Measurements from ENCODE around the gene DEPP1.
"Not testable (repeated sequence)": the region's sequence is repeated elsewhere in the genome, so short reads cannot be mapped to it uniquely, and the experiment has no call there.

DEPP1 gene, protein sequence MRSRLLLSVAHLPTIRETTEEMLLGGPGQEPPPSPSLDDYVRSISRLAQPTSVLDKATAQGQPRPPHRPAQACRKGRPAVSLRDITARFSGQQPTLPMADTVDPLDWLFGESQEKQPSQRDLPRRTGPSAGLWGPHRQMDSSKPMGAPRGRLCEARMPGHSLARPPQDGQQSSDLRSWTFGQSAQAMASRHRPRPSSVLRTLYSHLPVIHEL

DNA sequence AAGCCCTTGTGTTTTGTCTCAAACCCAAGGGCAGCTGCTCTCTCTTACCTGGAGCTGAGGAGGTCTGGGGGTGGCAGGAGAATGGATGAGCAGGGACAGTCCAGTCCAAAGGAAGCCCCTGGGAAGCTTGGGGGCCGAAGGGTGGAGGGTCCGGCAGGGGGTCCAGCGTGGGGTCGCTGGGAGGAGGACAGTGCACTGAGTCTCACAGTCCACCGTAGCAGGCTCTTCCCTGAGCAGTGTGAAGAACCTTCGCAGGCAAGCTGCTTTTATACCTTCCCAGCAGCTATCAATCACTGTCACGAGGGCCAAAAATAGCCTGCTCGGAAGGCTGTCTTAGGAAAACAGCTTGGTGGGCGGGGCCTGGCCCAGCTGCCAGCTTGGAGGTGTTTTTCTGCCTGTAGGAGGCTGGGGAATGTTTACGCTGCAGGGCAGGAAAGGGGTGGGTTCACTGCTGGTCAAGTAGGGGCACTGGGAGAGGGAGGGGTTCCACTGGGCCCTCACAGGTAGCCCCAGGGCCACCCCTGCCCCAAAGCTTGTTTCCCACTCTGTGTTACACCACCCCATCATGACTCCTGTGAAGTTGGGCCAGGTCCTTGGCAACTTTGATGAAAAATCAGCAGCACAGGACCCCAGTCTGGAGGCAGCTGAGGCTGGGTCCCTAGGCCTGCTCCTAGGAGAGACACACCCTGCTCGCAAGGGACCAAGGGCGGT is at the start of gene DEPP1:
Gene DEPP1 (minus strand): TSS at position 240 of the 711 bp plus-strand sequence. CDS start 779 bp downstream, outside the sequence.
- Histone ChIP-seq H3K9me3 (ENCODE audit: control insufficient read depth in 2 of 2, low read length in 2 of 2) (no peaks in the 10 kb centered on the region), H3K27me3 (ENCODE audit: control insufficient read depth in 2 of 2, insufficient read depth in 2 of 2, low read length in 2 of 2) (no peaks in the 10 kb centered on the region), H3K4me3 (ENCODE audit: low read length in 2 of 2) (peak within 1 kb of the TSS; percentile 67 to 68), H3K27ac (ENCODE audit: low read depth in 2 of 2, low read length in 2 of 2) (peak within 1 kb of the TSS; percentile 77 to 85), H3K4me1 (ENCODE audit: control insufficient read depth in 2 of 2, insufficient read depth in 2 of 2, low read length in 2 of 2) (peaks cover 30 to 60% of the 10 kb centered on the region in 2 donors), H3K9ac (ENCODE audit: low read depth in 1 of 2, low read length in 2 of 2) (peak within 1 kb of the TSS; percentile 64 to 78), H3K36me3 (ENCODE audit: control insufficient read depth in 2 of 2, insufficient read depth in 2 of 2, low read length in 2 of 2) (peaks cover 3% of the 10 kb centered on the region in 2 donors)

DNA sequence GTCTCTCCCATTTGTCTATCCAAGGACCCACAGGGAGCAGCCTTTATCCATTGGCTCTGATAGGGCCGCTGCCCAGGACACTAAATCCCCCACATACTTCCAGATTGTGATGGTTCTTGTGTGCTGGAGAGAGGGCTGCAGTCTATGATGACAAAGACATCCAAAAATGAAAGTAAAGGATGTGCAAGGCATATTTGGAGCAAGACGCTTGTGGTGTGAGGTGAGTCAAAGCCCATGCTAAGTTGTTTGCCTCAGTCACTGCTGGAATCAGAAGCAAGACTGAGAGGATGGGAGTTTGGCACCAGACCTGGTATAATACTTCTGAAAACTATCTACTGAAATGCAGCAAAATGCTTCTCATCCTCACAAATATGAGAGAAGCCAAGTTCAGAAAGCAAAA is 44.8 kb upstream of the DEPP1 start:
- Histone ChIP-seq H3K36me3 (ENCODE audit: control insufficient read depth in 2 of 2, insufficient read depth in 2 of 2, low read length in 2 of 2) (no peaks in the 10 kb centered on the region), H3K9me3 (ENCODE audit: control insufficient read depth in 2 of 2, low read length in 2 of 2) (no peaks in the 10 kb centered on the region), H3K4me3 (ENCODE audit: low read length in 2 of 2) (no peak overlapping the region), H3K9ac (ENCODE audit: low read depth in 1 of 2, low read length in 2 of 2) (no peak overlapping the region), H3K27ac (ENCODE audit: low read depth in 2 of 2, low read length in 2 of 2) (no peak overlapping the region), H3K27me3 (ENCODE audit: control insufficient read depth in 2 of 2, insufficient read depth in 2 of 2, low read length in 2 of 2) (no peaks in the 10 kb centered on the region), H3K4me1 (ENCODE audit: control insufficient read depth in 2 of 2, insufficient read depth in 2 of 2, low read length in 2 of 2) (no peaks in the 10 kb centered on the region)

DNA sequence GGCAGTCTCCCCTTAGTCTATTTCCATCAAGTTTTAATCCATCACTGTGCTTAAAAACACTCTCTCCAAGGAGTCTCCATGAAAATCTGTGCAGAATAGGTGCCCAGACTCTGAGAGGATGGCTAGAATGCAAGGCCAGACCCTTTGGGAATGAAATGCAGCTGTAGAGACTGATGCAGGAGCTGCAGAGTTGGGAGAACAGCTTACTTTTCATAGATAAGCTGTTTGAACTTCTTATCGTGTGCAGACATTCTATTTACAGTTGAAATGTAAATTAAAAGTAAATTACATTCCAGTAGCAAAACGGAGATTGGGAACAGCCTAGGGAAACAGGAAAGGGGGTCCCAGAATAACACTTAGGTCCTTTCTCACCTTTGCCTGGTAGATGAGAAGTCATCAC is 37.0 kb upstream of the DEPP1 start:
- Histone ChIP-seq H3K9ac (ENCODE audit: low read depth in 1 of 2, low read length in 2 of 2) (no peak overlapping the region), H3K27ac (ENCODE audit: low read depth in 2 of 2, low read length in 2 of 2) (no peak overlapping the region), H3K9me3 (ENCODE audit: control insufficient read depth in 2 of 2, low read length in 2 of 2) (no peaks in the 10 kb centered on the region), H3K4me1 (ENCODE audit: control insufficient read depth in 2 of 2, insufficient read depth in 2 of 2, low read length in 2 of 2) (no peaks in the 10 kb centered on the region), H3K36me3 (ENCODE audit: control insufficient read depth in 2 of 2, insufficient read depth in 2 of 2, low read length in 2 of 2) (no peaks in the 10 kb centered on the region), H3K27me3 (ENCODE audit: control insufficient read depth in 2 of 2, insufficient read depth in 2 of 2, low read length in 2 of 2) (no peaks in the 10 kb centered on the region), H3K4me3 (ENCODE audit: low read length in 2 of 2) (no peak overlapping the region)

DNA sequence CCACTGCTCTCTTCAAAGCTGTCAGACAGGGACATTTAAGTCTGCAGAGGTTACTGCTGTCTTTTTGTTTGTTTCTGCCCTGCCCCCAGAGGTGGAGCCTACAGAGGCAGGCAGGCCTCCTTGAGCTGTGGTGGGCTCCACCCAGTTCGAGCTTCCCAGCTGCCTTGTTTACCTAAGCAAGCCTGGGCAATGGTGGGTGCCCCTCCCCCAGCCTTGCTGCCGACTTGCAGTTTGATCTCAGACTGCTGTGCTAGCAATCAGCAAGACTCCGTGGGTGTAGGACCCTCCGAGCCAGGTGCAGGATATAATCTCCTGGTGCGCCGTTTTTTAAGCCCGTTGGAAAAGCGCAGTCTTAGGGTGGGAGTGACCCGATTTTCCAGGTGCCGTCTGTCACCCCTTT is 35.9 kb upstream of the DEPP1 start:
- not testable (repeated sequence) for H3K4me3 ChIP-seq (ENCODE audit: low read length in 2 of 2); H3K27me3 ChIP-seq (ENCODE audit: control insufficient read depth in 2 of 2, insufficient read depth in 2 of 2, low read length in 2 of 2)

DNA sequence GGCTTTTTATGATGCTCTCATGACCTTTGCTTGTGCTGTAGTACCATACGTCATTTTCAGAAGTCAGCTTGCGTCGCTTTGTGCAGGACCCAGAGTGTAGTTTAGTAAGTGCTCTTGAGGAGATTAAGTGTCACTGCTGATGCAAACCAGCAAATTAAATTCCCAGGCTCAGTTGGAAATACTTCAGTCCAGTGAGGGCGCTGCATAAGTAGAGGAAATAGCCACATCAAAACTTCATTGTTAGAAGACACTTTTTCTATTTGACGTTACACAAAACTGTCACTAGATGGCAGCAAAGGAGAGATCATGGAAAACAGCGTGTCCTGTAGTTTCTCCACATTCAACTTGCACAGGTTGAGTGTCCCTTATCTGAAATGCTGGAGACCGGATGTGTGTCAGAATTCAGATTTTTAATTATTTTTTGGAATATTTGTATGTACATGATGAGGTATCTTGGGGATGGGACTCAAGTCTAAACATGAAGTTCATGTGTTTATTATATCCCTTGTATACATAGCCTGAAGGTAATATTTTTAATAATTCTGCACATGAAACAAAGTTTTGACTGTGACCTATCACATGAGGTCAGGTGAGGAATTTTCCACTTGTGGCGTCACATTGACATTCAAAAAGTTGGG is 30.0 kb upstream of the DEPP1 start:
- Histone ChIP-seq H3K27me3 (ENCODE audit: control insufficient read depth in 2 of 2, insufficient read depth in 2 of 2, low read length in 2 of 2) (no peaks in the 10 kb centered on the region), H3K27ac (ENCODE audit: low read depth in 2 of 2, low read length in 2 of 2) (no peak overlapping the region), H3K9ac (ENCODE audit: low read depth in 1 of 2, low read length in 2 of 2) (no peak overlapping the region), H3K4me3 (ENCODE audit: low read length in 2 of 2) (no peak overlapping the region), H3K36me3 (ENCODE audit: control insufficient read depth in 2 of 2, insufficient read depth in 2 of 2, low read length in 2 of 2) (peaks cover 5 to 6% of the 10 kb centered on the region in 2 donors), H3K9me3 (ENCODE audit: control insufficient read depth in 2 of 2, low read length in 2 of 2) (no peaks in the 10 kb centered on the region), H3K4me1 (ENCODE audit: control insufficient read depth in 2 of 2, insufficient read depth in 2 of 2, low read length in 2 of 2) (peaks cover 0 to 4% of the 10 kb centered on the region in 2 donors)

More for the DNA sequence above, 35.9 kb upstream of the DEPP1 start:
- not testable (repeated sequence) for H3K9me3 ChIP-seq (ENCODE audit: control insufficient read depth in 2 of 2, low read length in 2 of 2); H3K36me3 ChIP-seq (ENCODE audit: control insufficient read depth in 2 of 2, insufficient read depth in 2 of 2, low read length in 2 of 2); H3K4me1 ChIP-seq (ENCODE audit: control insufficient read depth in 2 of 2, insufficient read depth in 2 of 2, low read length in 2 of 2); H3K27ac ChIP-seq (ENCODE audit: low read depth in 2 of 2, low read length in 2 of 2); H3K9ac ChIP-seq (ENCODE audit: low read depth in 1 of 2, low read length in 2 of 2)

DNA sequence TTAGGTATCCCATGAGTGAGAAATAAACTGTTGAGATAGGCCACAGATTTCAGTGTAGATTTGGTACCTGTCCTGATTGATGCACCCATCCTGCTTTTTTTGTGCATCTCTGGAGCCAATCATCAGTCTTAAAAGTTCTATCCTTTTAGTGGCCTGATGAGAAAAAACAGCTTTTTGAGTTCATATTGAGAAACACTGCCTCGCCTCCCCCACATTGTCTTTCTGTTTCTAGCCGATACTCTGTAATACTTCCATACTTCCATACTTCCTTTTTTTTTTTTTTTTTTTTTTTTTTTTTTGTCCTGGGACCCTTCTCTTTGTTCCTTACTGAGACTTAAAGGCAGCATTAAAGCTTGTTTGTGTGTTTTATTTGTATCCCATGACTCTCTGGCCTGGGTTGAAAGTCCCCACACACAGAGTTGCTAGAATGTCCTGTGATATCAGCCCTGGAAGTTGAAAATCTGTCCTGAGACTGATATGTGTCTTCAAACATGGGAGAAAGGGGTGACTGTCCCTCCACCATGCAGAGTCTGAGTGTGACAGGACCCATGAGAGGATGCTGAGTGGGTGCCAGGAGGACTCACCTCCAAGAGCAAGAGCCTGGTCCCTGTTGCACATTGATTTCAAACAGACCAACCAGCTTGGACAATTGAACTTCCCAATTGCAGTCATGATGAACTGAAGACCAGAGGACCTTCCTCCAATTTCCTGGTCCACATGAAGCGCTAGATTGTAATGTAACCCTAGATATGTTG is 27.8 kb upstream of the DEPP1 start:
- Histone ChIP-seq H3K9me3 (ENCODE audit: control insufficient read depth in 2 of 2, low read length in 2 of 2) (no peaks in the 10 kb centered on the region), H3K36me3 (ENCODE audit: control insufficient read depth in 2 of 2, insufficient read depth in 2 of 2, low read length in 2 of 2) (peaks cover 10 to 11% of the 10 kb centered on the region in 2 donors), H3K27me3 (ENCODE audit: control insufficient read depth in 2 of 2, insufficient read depth in 2 of 2, low read length in 2 of 2) (no peaks in the 10 kb centered on the region), H3K9ac (ENCODE audit: low read depth in 1 of 2, low read length in 2 of 2) (no peak overlapping the region), H3K4me3 (ENCODE audit: low read length in 2 of 2) (no peak overlapping the region), H3K4me1 (ENCODE audit: control insufficient read depth in 2 of 2, insufficient read depth in 2 of 2, low read length in 2 of 2) (peaks cover 10 to 12% of the 10 kb centered on the region in 2 donors), H3K27ac (ENCODE audit: low read depth in 2 of 2, low read length in 2 of 2) (no peak overlapping the region)

DNA sequence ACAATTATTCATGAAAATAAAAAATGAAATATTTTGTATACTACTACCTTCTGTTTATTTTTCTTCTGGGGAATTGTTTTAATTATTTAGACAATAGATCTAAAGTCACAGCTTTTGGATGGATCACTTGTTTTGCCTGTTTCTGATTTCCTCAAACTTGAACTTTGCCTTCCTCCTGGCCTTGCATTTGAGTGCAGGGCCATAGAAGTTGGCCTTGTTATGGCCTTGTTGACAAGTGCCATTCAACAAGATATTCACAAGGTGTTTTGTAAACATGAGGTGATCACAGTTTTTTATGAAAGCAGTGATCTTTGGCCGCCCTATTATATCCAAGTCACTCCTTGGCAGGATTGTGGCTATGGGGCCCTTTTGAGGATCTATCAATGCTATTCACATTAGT is 26.7 kb upstream of the DEPP1 start:
- H3K9ac ChIP-seq (ENCODE audit: low read depth in 1 of 2, low read length in 2 of 2): no peak overlapping the region

DNA sequence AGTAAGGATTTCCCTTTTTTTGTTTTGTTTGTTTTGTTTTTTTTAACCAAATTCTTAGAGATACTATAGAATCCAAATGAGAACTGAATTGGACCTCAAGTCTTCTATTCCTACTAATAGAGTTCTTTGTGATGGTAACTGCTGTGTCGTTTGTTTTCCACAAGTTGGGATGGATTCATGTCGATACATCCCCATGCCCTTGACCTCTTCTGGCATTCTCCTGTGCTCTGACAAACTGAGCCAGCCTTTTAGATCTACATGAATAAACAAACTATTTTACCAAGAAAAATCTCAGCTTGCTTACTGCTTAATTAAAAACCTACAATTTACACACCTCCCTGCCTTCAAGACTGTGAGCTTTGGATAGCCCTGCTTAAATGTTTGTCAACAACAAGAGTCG is 26.1 kb upstream of the DEPP1 start:
- H3K27me3 ChIP-seq (ENCODE audit: control insufficient read depth in 2 of 2, insufficient read depth in 2 of 2, low read length in 2 of 2): no peaks in the 10 kb centered on the region
- no peak overlapping the region for H3K4me3 ChIP-seq (ENCODE audit: low read length in 2 of 2)
- H3K27ac ChIP-seq (ENCODE audit: low read depth in 2 of 2, low read length in 2 of 2): no peak overlapping the region
- H3K9me3 ChIP-seq (ENCODE audit: control insufficient read depth in 2 of 2, low read length in 2 of 2): no peaks in the 10 kb centered on the region
- H3K4me1 ChIP-seq (ENCODE audit: control insufficient read depth in 2 of 2, insufficient read depth in 2 of 2, low read length in 2 of 2): peaks cover 13 to 20% of the 10 kb centered on the region in 2 donors
- no peak overlapping the region for H3K9ac ChIP-seq (ENCODE audit: low read depth in 1 of 2, low read length in 2 of 2)
- peaks cover 10 to 11% of the 10 kb centered on the region in 2 donors for H3K36me3 ChIP-seq (ENCODE audit: control insufficient read depth in 2 of 2, insufficient read depth in 2 of 2, low read length in 2 of 2)

More for the DNA sequence above, 26.7 kb upstream of the DEPP1 start:
- no peak overlapping the region for H3K27ac ChIP-seq (ENCODE audit: low read depth in 2 of 2, low read length in 2 of 2)
- H3K27me3 ChIP-seq (ENCODE audit: control insufficient read depth in 2 of 2, insufficient read depth in 2 of 2, low read length in 2 of 2): no peaks in the 10 kb centered on the region
- no peak overlapping the region for H3K4me3 ChIP-seq (ENCODE audit: low read length in 2 of 2)
- peaks cover 13 to 17% of the 10 kb centered on the region in 2 donors for H3K4me1 ChIP-seq (ENCODE audit: control insufficient read depth in 2 of 2, insufficient read depth in 2 of 2, low read length in 2 of 2)
- H3K9me3 ChIP-seq (ENCODE audit: control insufficient read depth in 2 of 2, low read length in 2 of 2): no peaks in the 10 kb centered on the region
- peaks cover 10 to 11% of the 10 kb centered on the region in 2 donors for H3K36me3 ChIP-seq (ENCODE audit: control insufficient read depth in 2 of 2, insufficient read depth in 2 of 2, low read length in 2 of 2)

DNA sequence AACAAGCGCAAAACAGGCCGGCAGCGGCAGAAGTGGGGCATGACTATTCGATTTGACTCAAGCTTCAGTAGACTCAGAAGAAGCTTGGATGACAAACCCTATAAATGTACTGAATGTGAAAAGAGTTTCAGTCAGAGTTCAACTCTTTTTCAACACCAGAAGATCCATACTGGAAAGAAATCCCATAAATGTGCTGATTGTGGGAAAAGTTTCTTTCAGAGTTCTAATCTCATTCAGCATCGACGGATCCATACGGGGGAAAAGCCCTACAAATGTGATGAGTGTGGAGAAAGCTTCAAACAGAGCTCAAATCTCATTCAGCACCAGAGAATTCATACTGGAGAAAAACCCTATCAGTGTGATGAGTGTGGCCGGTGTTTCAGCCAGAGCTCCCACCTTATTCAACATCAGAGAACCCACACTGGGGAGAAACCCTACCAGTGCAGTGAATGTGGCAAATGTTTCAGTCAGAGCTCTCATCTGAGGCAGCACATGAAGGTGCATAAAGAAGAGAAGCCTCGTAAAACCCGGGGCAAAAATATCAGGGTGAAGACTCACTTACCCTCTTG is 24.9 kb upstream of the DEPP1 start:
- Histone ChIP-seq H3K4me1 (ENCODE audit: control insufficient read depth in 2 of 2, insufficient read depth in 2 of 2, low read length in 2 of 2) (peaks cover 13 to 19% of the 10 kb centered on the region in 2 donors), H3K9me3 (ENCODE audit: control insufficient read depth in 2 of 2, low read length in 2 of 2) (no peaks in the 10 kb centered on the region), H3K27me3 (ENCODE audit: control insufficient read depth in 2 of 2, insufficient read depth in 2 of 2, low read length in 2 of 2) (no peaks in the 10 kb centered on the region), H3K27ac (ENCODE audit: low read depth in 2 of 2, low read length in 2 of 2) (no peak overlapping the region), H3K9ac (ENCODE audit: low read depth in 1 of 2, low read length in 2 of 2) (no peak overlapping the region), H3K36me3 (ENCODE audit: control insufficient read depth in 2 of 2, insufficient read depth in 2 of 2, low read length in 2 of 2) (peaks cover 10 to 11% of the 10 kb centered on the region in 2 donors), H3K4me3 (ENCODE audit: low read length in 2 of 2) (no peak overlapping the region)
